ENCODE data around the gene KCNN3.

DNA sequence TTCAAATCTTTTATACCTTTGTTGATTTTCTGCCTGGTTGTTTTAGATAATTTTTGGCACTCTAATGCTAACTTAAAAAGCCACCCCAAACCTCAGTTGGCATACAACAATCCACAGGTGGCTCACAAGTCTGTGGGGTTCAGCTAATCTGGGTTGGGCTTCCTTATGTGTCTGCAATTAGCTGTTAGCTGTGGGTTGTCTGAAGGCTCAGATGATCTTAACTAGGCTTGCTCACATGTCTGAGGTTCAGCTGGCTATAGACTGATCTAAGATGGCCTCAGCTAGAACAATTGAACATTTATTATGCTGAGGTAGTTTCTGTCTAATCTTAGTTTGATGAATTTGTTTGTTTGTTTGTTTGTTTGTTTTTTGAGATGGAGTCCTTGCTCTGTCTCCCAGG lies 217.2 kb downstream of the KCNN3 start:
- TF ChIP-seq, protein P1, sequence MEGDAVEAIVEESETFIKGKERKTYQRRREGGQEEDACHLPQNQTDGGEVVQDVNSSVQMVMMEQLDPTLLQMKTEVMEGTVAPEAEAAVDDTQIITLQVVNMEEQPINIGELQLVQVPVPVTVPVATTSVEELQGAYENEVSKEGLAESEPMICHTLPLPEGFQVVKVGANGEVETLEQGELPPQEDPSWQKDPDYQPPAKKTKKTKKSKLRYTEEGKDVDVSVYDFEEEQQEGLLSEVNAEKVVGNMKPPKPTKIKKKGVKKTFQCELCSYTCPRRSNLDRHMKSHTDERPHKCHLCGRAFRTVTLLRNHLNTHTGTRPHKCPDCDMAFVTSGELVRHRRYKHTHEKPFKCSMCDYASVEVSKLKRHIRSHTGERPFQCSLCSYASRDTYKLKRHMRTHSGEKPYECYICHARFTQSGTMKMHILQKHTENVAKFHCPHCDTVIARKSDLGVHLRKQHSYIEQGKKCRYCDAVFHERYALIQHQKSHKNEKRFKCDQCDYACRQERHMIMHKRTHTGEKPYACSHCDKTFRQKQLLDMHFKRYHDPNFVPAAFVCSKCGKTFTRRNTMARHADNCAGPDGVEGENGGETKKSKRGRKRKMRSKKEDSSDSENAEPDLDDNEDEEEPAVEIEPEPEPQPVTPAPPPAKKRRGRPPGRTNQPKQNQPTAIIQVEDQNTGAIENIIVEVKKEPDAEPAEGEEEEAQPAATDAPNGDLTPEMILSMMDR (IDR thresholded peaks at IDR 0.05 in 4 of 5, conservative IDR thresholded peaks at IDR 0.05 in 1 of 5): no peak
- TF ChIP-seq POLR2A (IDR thresholded peaks at IDR 0.05): no peak
